Measurements from ENCODE around the gene TSG101.

DNA sequence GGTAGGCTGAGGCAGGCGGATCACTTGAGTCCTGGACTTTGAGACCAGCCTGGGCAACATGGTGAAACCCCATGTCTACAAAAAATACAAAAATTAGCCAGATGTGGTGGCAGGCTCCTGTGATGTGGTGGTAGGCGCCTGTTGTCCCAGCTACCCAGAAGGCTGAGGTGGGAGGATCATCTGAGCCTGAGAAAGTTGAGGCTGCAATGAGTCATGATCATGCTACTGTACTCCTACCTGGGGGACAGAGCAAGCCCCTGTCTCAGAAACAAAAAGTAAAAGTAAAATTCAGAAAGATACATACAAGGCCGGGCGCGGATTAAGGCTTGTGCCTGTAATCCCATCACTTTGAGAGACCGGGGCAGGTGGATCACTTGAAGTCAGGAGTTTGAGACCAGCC is 64.8 kb downstream of the TSG101 start:
- no peak for TF ChIP-seq ZNF121 (tag by site-specific recombination; IDR thresholded peaks at IDR 0.05)
- TF ChIP-seq, protein P1, sequence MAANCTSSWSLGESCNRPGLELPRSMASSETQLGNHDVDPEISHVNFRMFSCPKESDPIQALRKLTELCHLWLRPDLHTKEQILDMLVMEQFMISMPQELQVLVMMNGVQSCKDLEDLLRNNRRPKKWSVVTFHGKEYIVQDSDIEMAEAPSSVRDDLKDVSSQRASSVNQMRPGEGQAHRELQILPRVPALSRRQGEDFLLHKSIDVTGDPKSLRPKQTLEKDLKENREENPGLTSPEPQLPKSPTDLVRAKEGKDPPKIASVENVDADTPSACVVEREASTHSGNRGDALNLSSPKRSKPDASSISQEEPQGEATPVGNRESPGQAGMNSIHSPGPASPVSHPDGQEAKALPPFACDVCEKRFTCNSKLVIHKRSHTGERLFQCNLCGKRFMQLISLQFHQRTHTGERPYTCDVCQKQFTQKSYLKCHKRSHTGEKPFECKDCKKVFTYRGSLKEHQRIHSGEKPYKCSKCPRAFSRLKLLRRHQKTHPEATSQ (tag by site-specific recombination; IDR thresholded peaks at IDR 0.05) = no peak
- TF ChIP-seq, protein P2, sequence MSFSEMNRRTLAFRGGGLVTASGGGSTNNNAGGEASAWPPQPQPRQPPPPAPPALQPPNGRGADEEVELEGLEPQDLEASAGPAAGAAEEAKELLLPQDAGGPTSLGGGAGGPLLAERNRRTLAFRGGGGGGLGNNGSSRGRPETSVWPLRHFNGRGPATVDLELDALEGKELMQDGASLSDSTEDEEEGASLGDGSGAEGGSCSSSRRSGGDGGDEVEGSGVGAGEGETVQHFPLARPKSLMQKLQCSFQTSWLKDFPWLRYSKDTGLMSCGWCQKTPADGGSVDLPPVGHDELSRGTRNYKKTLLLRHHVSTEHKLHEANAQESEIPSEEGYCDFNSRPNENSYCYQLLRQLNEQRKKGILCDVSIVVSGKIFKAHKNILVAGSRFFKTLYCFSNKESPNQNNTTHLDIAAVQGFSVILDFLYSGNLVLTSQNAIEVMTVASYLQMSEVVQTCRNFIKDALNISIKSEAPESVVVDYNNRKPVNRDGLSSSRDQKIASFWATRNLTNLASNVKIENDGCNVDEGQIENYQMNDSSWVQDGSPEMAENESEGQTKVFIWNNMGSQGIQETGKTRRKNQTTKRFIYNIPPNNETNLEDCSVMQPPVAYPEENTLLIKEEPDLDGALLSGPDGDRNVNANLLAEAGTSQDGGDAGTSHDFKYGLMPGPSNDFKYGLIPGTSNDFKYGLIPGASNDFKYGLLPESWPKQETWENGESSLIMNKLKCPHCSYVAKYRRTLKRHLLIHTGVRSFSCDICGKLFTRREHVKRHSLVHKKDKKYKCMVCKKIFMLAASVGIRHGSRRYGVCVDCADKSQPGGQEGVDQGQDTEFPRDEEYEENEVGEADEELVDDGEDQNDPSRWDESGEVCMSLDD (tag by site-specific recombination; IDR thresholded peaks at IDR 0.05) = no peak
- TF ChIP-seq ZFP69B (tag by site-specific recombination; IDR thresholded peaks at IDR 0.05) = no peak
- TF ChIP-seq CTCF (tag by site-specific recombination; IDR thresholded peaks at IDR 0.05) = no peak
- no peak for TF ChIP-seq SCRT1 (tag by site-specific recombination; IDR thresholded peaks at IDR 0.05; ENCODE audit: borderline replicate concordance)
- TF ChIP-seq, protein P3, sequence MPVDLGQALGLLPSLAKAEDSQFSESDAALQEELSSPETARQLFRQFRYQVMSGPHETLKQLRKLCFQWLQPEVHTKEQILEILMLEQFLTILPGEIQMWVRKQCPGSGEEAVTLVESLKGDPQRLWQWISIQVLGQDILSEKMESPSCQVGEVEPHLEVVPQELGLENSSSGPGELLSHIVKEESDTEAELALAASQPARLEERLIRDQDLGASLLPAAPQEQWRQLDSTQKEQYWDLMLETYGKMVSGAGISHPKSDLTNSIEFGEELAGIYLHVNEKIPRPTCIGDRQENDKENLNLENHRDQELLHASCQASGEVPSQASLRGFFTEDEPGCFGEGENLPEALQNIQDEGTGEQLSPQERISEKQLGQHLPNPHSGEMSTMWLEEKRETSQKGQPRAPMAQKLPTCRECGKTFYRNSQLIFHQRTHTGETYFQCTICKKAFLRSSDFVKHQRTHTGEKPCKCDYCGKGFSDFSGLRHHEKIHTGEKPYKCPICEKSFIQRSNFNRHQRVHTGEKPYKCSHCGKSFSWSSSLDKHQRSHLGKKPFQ (tag by site-specific recombination; IDR thresholded peaks at IDR 0.05) = no peak
- TF ChIP-seq ZNF184 (tag by site-specific recombination; IDR thresholded peaks at IDR 0.05) = no peak
- no peak for TF ChIP-seq ZNF174 (tag by site-specific recombination; IDR thresholded peaks at IDR 0.05)
- TF ChIP-seq OVOL3 (tag by site-specific recombination; IDR thresholded peaks at IDR 0.05) = no peak
- TF ChIP-seq ZNF791 (tag by site-specific recombination; IDR thresholded peaks at IDR 0.05) = no peak
